ENCODE data around the gene GSTM3.

The GSTM3 gene

DNA sequence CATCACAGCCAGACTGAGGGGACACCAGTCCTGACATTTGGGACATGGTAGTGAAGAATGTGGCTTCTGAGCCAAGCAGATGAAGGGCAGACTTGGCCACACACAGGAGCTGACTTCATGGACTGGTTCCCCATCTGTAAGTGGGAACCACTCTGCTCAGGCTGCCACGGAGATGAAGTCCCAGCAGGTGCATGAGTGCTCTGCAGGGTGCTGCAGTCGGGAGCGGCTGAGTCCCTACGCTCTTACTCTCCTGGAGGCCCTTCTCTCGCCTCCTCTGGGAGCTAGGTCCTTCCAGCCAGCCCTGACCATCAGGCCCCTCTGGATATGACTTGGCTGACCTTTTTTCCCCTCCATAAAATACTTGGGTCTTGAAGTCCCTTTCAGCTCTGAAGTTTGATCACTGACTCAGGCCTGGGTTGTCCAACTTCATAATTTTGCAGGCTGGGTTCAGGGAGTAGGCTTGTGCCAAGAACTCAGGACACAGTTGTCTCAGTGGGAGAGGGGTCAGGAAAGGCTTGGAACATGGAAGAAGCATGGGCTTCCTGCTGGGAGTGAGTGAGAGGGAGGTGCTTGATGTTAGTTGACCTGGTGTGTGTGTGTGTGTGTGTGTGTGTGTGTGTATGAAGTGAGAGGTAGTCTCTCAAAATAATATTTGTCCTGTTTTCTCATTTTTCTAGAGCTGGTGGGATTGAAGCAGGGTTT, 43.9 kb upstream of the GSTM3 start:
- no peaks in the 10 kb centered on the region for H3K4me1 ChIP-seq (ENCODE audit: control insufficient read depth, low read length)
- no peaks in the 10 kb centered on the region for H3K36me3 ChIP-seq (ENCODE audit: control insufficient read depth, low read length)
- peaks cover 7% of the 10 kb centered on the region for H3K27me3 ChIP-seq (ENCODE audit: control insufficient read depth, low read length)
- H3F3A ChIP-seq (ENCODE audit: control insufficient read depth, insufficient read depth): no peaks in the 10 kb centered on the region
- no peaks in the 10 kb centered on the region for H3K79me2 ChIP-seq (ENCODE audit: control insufficient read depth, low read length)
- no peak overlapping the region for H3K27ac ChIP-seq (ENCODE audit: low read depth, low read length)
- H3K4me2 ChIP-seq (ENCODE audit: low read length): no peak overlapping the region
- H3K9me2 ChIP-seq (replicated peaks; ENCODE audit: control insufficient read depth, low read length): no peaks in the 10 kb centered on the region
- H3K9me3 ChIP-seq (ENCODE audit: control insufficient read depth, insufficient read depth, low read length): no peaks in the 10 kb centered on the region
- no peak overlapping the region for H3K4me3 ChIP-seq (ENCODE audit: low read length)
- TF ChIP-seq, protein P1, sequence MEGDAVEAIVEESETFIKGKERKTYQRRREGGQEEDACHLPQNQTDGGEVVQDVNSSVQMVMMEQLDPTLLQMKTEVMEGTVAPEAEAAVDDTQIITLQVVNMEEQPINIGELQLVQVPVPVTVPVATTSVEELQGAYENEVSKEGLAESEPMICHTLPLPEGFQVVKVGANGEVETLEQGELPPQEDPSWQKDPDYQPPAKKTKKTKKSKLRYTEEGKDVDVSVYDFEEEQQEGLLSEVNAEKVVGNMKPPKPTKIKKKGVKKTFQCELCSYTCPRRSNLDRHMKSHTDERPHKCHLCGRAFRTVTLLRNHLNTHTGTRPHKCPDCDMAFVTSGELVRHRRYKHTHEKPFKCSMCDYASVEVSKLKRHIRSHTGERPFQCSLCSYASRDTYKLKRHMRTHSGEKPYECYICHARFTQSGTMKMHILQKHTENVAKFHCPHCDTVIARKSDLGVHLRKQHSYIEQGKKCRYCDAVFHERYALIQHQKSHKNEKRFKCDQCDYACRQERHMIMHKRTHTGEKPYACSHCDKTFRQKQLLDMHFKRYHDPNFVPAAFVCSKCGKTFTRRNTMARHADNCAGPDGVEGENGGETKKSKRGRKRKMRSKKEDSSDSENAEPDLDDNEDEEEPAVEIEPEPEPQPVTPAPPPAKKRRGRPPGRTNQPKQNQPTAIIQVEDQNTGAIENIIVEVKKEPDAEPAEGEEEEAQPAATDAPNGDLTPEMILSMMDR (IDR thresholded peaks at IDR 0.05; ENCODE audit: low read depth, low read length, poor library complexity, severe bottlenecking): no peak
- no peak for TF ChIP-seq EZH2phosphoT487 (IDR thresholded peaks at IDR 0.05; ENCODE audit: borderline replicate concordance, low read length)
- no peaks in the 10 kb centered on the region for H4K20me1 ChIP-seq (ENCODE audit: control insufficient read depth, insufficient read depth, low read depth, low read length)

DNA sequence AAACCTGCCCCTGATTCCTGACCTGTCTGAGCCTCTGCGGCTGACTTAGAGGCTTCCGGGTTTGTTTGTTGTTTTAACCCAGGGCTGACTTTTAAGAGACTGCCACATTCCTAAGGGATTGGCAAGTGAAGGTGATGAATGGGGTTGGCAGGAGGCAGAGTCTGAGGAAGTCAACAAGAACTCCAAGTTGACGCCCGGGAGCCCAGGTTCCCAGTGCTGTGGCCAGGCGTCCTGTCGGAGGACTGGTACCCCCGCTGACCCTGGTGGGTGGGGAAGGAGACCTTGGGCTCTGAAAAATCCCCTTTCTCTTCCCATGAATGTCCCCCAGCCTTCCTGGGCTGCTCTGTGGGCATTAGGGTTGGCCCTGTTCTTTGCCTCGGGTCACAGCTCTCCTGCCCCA, 42.6 kb upstream of the GSTM3 start:
- H3K36me3 ChIP-seq (ENCODE audit: control insufficient read depth, low read length): no peaks in the 10 kb centered on the region
- H3K4me1 ChIP-seq (ENCODE audit: control insufficient read depth, low read length): no peaks in the 10 kb centered on the region
- no peak overlapping the region for H3K4me2 ChIP-seq (ENCODE audit: low read length)
- H4K20me1 ChIP-seq (ENCODE audit: control insufficient read depth, insufficient read depth, low read depth, low read length): no peaks in the 10 kb centered on the region
- H3F3A ChIP-seq (ENCODE audit: control insufficient read depth, insufficient read depth): no peaks in the 10 kb centered on the region
- no peak overlapping the region for H3K27ac ChIP-seq (ENCODE audit: low read depth, low read length)
- no peak overlapping the region for H3K4me3 ChIP-seq (ENCODE audit: low read length)
- TF ChIP-seq EZH2phosphoT487 (IDR thresholded peaks at IDR 0.05; ENCODE audit: borderline replicate concordance, low read length): no peak
- TF ChIP-seq, protein P1 (IDR thresholded peaks at IDR 0.05; ENCODE audit: low read depth, low read length, poor library complexity, severe bottlenecking): no peak
- H3K9me2 ChIP-seq (replicated peaks; ENCODE audit: control insufficient read depth, low read length): no peaks in the 10 kb centered on the region
- H3K79me2 ChIP-seq (ENCODE audit: control insufficient read depth, low read length): no peaks in the 10 kb centered on the region
- H3K27me3 ChIP-seq (ENCODE audit: control insufficient read depth, low read length): peaks cover 7% of the 10 kb centered on the region
- H3K9me3 ChIP-seq (ENCODE audit: control insufficient read depth, insufficient read depth, low read length): no peaks in the 10 kb centered on the region

DNA sequence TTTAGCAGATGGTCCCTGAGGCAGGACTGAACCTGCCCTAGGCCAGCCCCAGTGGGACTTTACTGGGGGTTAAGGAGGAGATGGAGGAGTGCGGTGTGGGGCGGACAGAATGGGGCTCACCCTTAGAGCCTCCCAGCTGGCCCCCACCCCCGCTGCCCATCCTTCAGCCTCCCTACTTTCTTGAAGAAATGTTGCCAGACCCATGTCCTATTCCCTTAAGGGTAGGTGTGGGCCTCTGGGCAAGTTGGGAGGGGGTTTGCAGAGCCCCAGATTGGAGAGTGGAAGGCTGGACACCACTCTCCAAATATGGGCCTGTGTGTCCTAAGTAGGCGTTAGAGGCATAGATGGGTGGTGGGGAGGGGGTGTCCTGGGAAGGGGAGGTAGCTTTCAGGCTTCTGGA, 42.1 kb upstream of the GSTM3 start:
- Histone ChIP-seq H3K9me2 (replicated peaks; ENCODE audit: control insufficient read depth, low read length) (no peaks in the 10 kb centered on the region), H3K4me1 (ENCODE audit: control insufficient read depth, low read length) (no peaks in the 10 kb centered on the region), H3K79me2 (ENCODE audit: control insufficient read depth, low read length) (no peaks in the 10 kb centered on the region), H3F3A (ENCODE audit: control insufficient read depth, insufficient read depth) (no peaks in the 10 kb centered on the region), H3K27me3 (ENCODE audit: control insufficient read depth, low read length) (peaks cover 7% of the 10 kb centered on the region), H3K4me2 (ENCODE audit: low read length) (no peak overlapping the region), H3K9me3 (ENCODE audit: control insufficient read depth, insufficient read depth, low read length) (no peaks in the 10 kb centered on the region), H4K20me1 (ENCODE audit: control insufficient read depth, insufficient read depth, low read depth, low read length) (no peaks in the 10 kb centered on the region), H3K27ac (ENCODE audit: low read depth, low read length) (no peak overlapping the region), H3K36me3 (ENCODE audit: control insufficient read depth, low read length) (no peaks in the 10 kb centered on the region), H3K4me3 (ENCODE audit: low read length) (no peak overlapping the region)
- TF ChIP-seq EZH2phosphoT487 (IDR thresholded peaks at IDR 0.05; ENCODE audit: borderline replicate concordance, low read length): no peak
- TF ChIP-seq, protein P1 (IDR thresholded peaks at IDR 0.05; ENCODE audit: low read depth, low read length, poor library complexity, severe bottlenecking): no peak

Measured in DOHH2 (cell line).